Measurements from ENCODE around the gene DCTN3.

Gene DCTN3

DNA sequence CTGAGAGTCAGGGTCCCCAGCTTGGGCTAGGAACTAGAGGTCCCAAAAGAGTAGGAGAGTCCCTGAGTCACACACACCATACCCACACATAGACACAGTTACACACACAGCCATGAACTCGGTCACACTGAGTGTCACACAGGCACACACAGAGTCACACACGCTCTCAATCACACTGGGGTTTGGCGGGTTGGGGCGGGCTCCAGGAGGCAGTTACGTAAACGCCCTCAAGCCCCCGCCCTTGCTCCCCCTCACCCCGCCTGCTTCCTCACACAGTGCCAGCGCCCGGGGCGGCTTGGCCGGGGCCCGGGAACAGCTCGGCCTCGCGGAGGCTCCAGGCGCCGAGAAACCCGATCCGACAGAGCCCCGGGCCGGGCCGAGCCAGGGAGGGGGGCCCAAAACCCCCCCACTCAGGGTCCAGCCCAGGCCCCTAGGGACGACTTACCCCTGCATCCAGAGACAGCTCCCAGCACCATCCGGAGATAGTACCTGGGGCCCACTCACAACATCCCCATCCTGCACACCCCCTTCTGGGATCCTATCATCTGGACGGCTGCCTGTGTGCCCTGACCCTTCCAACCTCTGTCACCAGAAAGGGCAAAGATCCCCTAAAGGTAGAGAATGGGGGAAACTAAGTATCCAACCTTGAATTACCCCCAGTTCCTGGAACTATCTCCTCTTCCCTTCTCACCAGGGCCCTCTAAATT, 27.2 kb downstream of the DCTN3 start:
- no peak for TF ChIP-seq CTCF (IDR thresholded peaks at IDR 0.05)
- no peak overlapping the region for H3K27ac ChIP-seq
- H3K27me3 ChIP-seq (ENCODE audit: control insufficient read depth, insufficient read depth, low read length) = peaks cover 5% of the 10 kb centered on the region
- H3K4me1 ChIP-seq = no peaks in the 10 kb centered on the region
- no peaks in the 10 kb centered on the region for H3K36me3 ChIP-seq (ENCODE audit: control insufficient read depth, insufficient read depth, low read length)
- H2AFZ ChIP-seq = no peak overlapping the region
- H3K79me2 ChIP-seq = no peaks in the 10 kb centered on the region
- H3K9me3 ChIP-seq (ENCODE audit: control insufficient read depth, low read length) = no peaks in the 10 kb centered on the region
- H3K9ac ChIP-seq = no peak overlapping the region
- H3K4me3 ChIP-seq (ENCODE audit: low read depth, low read length) = no peak overlapping the region
- no peak overlapping the region for H3K4me2 ChIP-seq (ENCODE audit: low read length)

GRCh38 chr9:34591917-34592866, 28.1 kb downstream of the DCTN3 start:
- H3K36me3 ChIP-seq (ENCODE audit: control insufficient read depth, insufficient read depth, low read length) = no peaks in the 10 kb centered on the region
- H2AFZ ChIP-seq = no peak overlapping the region
- no peak overlapping the region for H3K9ac ChIP-seq
- no peaks in the 10 kb centered on the region for H3K9me3 ChIP-seq (ENCODE audit: control insufficient read depth, low read length)
- no peaks in the 10 kb centered on the region for H3K79me2 ChIP-seq
- H3K27me3 ChIP-seq (ENCODE audit: control insufficient read depth, insufficient read depth, low read length) = peaks cover 5% of the 10 kb centered on the region
- no peaks in the 10 kb centered on the region for H3K4me1 ChIP-seq
- H3K27ac ChIP-seq = no peak overlapping the region
- no peak overlapping the region for H3K4me3 ChIP-seq (ENCODE audit: low read depth, low read length)
- H3K4me2 ChIP-seq (ENCODE audit: low read length) = no peak overlapping the region
- TF ChIP-seq CTCF (IDR thresholded peaks at IDR 0.05) = no peak

DNA sequence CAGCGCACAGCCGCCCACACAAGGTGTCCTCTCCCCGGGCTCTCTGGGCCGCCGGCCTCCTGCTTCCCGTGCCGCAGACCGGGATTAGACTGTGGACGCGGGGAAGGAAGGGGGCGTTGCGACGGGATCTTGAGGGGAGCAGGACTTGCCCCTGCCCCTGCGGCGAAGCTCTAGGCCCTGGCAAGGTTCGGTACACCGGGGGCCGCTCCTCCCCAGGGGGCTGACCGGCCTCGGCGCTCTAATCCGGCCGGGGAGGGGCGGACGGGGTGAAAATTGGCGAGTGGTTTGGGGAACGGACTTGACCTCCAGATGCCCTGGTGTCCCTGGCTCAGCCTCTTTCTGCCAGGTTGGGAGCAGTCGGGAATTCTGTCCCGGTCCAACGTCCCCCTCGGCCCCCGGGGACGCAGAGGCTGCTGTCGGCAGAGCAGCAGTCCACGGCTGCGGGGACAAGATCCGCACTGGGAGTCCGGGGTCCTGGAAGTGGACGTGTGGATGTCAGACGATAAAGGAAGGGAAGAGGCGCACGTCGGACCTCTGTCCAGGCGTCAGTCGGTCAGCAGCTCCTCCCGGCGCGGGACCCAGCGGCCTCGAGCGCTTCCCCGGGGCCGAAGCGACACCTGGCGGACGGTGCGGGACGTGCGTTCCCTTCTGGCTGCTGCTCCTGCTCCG, 28.9 kb downstream of the DCTN3 start:
- peak overlapping the region; percentile 65 for H3K4me2 ChIP-seq (ENCODE audit: low read length)
- H3K79me2 ChIP-seq = no peaks in the 10 kb centered on the region
- H2AFZ ChIP-seq = peak overlapping the region; percentile 60
- H3K4me3 ChIP-seq (ENCODE audit: low read depth, low read length) = no peak overlapping the region
- TF ChIP-seq CTCF (IDR thresholded peaks at IDR 0.05) = peak; percentile 74
- H3K27ac ChIP-seq = no peak overlapping the region
- peaks cover 5% of the 10 kb centered on the region for H3K27me3 ChIP-seq (ENCODE audit: control insufficient read depth, insufficient read depth, low read length)
- no peaks in the 10 kb centered on the region for H3K4me1 ChIP-seq
- H3K9ac ChIP-seq = no peak overlapping the region
- no peaks in the 10 kb centered on the region for H3K9me3 ChIP-seq (ENCODE audit: control insufficient read depth, low read length)
- no peaks in the 10 kb centered on the region for H3K36me3 ChIP-seq (ENCODE audit: control insufficient read depth, insufficient read depth, low read length)

GRCh38 chr9:34590381-34591247, 29.7 kb downstream of the DCTN3 start:
- Histone ChIP-seq H3K27me3 (ENCODE audit: control insufficient read depth, insufficient read depth, low read length) (peaks cover 5% of the 10 kb centered on the region), H3K4me3 (ENCODE audit: low read depth, low read length) (no peak overlapping the region), H2AFZ (peak overlapping the region; percentile 50), H3K4me1 (no peaks in the 10 kb centered on the region), H3K79me2 (no peaks in the 10 kb centered on the region), H3K36me3 (ENCODE audit: control insufficient read depth, insufficient read depth, low read length) (no peaks in the 10 kb centered on the region), H3K9ac (no peak overlapping the region), H3K9me3 (ENCODE audit: control insufficient read depth, low read length) (no peaks in the 10 kb centered on the region), H3K4me2 (ENCODE audit: low read length) (peak overlapping the region; percentile 65), H3K27ac (no peak overlapping the region)
- no peak for TF ChIP-seq CTCF (IDR thresholded peaks at IDR 0.05)

Data from parathyroid adenoma (tissue), 2 donors.